ENCODE data around the gene HBG2. TPM values are rescaled to one million over a fixed set of nuclear protein-coding genes. Genes with fewer than 3 reads are reported as not detected.

HBG2 gene
- total RNA-seq, 1 donor from 2014 or later = 0.82 TPM

DNA sequence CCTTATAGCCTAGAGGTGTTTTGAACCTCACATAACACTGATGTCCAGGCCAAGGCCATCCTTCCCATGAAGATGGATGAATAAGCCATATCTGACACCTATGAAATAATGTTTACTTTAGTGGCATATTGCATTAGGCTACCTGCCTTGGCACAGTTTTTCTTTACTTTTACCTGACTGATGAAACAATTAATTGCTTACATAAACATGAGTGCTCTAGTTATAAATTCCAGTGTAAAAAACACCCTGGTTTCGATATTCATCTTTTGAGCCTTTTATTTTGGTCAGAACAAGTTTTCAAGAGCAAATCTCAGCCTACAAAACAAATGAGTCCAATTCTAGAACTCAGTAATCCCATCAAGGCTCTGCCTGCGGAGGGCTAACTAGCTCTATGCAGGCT lies 22.1 kb upstream of the HBG2 start:
- no peaks in the 10 kb centered on the region for H3K36me3 Mint-ChIP-seq (ENCODE audit: low read depth, unreplicated experiment)
- TF ChIP-seq, protein P1, sequence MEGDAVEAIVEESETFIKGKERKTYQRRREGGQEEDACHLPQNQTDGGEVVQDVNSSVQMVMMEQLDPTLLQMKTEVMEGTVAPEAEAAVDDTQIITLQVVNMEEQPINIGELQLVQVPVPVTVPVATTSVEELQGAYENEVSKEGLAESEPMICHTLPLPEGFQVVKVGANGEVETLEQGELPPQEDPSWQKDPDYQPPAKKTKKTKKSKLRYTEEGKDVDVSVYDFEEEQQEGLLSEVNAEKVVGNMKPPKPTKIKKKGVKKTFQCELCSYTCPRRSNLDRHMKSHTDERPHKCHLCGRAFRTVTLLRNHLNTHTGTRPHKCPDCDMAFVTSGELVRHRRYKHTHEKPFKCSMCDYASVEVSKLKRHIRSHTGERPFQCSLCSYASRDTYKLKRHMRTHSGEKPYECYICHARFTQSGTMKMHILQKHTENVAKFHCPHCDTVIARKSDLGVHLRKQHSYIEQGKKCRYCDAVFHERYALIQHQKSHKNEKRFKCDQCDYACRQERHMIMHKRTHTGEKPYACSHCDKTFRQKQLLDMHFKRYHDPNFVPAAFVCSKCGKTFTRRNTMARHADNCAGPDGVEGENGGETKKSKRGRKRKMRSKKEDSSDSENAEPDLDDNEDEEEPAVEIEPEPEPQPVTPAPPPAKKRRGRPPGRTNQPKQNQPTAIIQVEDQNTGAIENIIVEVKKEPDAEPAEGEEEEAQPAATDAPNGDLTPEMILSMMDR (IDR thresholded peaks at IDR 0.05; ENCODE audit: unreplicated experiment) = no peak
- no peaks in the 10 kb centered on the region for H3K27me3 Mint-ChIP-seq (ENCODE audit: unreplicated experiment)
- no peak for DNase-seq (ENCODE audit: low spot score)
- no peaks in the 10 kb centered on the region for H3K9me3 Mint-ChIP-seq (ENCODE audit: unreplicated experiment)
- H3K4me1 Mint-ChIP-seq (ENCODE audit: unreplicated experiment) = peaks cover 6% of the 10 kb centered on the region
- no peak overlapping the region for H3K4me3 Mint-ChIP-seq (ENCODE audit: unreplicated experiment)
- no peak overlapping the region for H3K27ac Mint-ChIP-seq (ENCODE audit: unreplicated experiment)

DNA sequence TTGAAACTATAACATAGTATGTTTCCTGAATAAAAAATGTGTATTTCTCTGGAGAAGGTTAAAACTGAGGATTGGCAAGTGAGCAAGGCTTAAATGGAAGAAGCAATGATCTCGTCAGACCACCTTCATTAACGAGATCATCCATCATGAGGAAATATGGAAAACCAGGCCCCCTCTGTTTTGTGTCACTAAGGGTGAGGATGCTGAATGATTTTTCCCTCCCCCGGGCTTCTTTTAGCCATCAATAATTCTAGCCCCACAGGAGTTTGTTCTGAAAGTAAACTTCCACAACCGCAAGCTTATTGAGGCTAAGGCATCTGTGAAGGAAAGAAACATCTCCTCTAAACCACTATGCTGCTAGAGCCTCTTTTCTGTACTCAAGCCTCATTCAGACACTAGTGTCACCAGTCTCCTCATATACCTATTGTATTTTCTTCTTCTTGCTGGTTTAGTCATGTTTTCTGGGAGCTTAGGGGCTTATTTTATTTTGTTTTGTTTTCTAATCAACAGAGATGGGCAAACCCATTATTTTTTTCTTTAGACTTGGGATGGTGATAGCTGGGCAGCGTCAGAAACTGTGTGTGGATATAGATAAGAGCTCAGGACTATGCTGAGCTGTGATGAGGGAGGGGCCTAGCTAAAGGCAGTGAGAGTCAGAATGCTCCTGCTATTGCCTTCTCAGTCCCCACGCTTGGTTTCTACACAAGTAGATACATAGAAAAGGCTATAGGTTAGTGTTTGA lies 21.0 kb upstream of the HBG2 start:
- H3K27me3 Mint-ChIP-seq (ENCODE audit: unreplicated experiment) = no peaks in the 10 kb centered on the region
- H3K9me3 Mint-ChIP-seq (ENCODE audit: unreplicated experiment) = no peaks in the 10 kb centered on the region
- H3K27ac Mint-ChIP-seq (ENCODE audit: unreplicated experiment) = no peak overlapping the region
- H3K36me3 Mint-ChIP-seq (ENCODE audit: low read depth, unreplicated experiment) = no peaks in the 10 kb centered on the region
- DNase-seq (ENCODE audit: low spot score) = no peak
- TF ChIP-seq, protein P1 (IDR thresholded peaks at IDR 0.05; ENCODE audit: unreplicated experiment) = no peak
- H3K4me3 Mint-ChIP-seq (ENCODE audit: unreplicated experiment) = no peak overlapping the region
- H3K4me1 Mint-ChIP-seq (ENCODE audit: unreplicated experiment) = peaks cover 5% of the 10 kb centered on the region

DNA sequence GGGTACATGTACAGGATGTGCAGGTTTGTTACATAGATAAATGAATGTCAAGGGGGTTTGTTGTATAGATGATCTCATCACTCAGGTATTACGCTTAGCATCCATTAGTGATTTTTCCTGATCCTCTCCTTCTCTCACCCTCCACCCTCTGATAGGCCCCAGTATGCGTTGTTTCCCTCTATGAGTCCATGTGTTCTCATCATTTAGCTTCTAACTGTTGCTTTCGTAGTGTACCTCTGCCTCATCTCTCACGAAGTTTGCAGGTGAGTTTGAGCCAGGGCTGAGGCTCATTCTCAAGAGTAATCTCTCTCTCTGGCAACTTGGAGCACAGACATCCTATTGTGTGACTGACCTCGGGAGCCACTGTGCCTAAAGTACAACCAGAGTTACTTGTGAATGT lies 19.8 kb upstream of the HBG2 start:
- Mint-ChIP-seq H3K27me3 (ENCODE audit: unreplicated experiment) (no peaks in the 10 kb centered on the region), H3K4me3 (ENCODE audit: unreplicated experiment) (no peak overlapping the region), H3K4me1 (ENCODE audit: unreplicated experiment) (no peaks in the 10 kb centered on the region), H3K27ac (ENCODE audit: unreplicated experiment) (no peak overlapping the region), H3K9me3 (ENCODE audit: unreplicated experiment) (no peaks in the 10 kb centered on the region), H3K36me3 (ENCODE audit: low read depth, unreplicated experiment) (no peaks in the 10 kb centered on the region)
- DNase-seq (ENCODE audit: low spot score) = no peak
- TF ChIP-seq, protein P1 (IDR thresholded peaks at IDR 0.05; ENCODE audit: unreplicated experiment) = no peak

DNA sequence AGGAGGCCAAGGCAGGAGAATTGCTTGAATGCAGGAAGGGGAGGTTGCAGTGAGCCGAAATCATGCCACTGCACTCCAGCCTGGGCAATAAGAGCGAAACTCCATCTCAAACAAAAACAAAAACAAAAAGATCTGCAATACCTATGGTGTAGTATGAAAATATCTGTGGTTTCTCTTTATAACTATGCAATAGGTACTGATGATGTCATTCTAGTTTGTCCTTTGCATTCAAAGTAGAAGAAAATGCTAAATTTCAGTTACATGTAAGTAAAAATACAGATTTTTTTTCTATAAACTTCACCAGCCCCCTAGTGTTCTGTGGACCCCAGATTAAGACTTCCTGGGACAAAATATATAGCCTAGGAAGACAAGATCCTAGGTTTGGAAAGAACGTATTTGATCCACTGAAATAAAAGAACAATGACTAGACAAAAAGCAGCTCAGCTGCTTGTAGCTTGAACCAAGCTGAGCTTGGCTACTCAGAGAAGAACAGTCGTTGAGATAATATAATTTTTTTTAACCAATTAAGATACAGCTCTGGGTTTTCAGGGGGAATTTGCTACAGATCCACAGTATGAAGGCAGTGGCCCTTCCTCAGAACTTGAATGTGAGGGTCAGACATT lies 17.9 kb upstream of the HBG2 start:
- Mint-ChIP-seq H3K4me3 (ENCODE audit: unreplicated experiment) (no peak overlapping the region), H3K36me3 (ENCODE audit: low read depth, unreplicated experiment) (no peaks in the 10 kb centered on the region), H3K9me3 (ENCODE audit: unreplicated experiment) (no peaks in the 10 kb centered on the region), H3K27me3 (ENCODE audit: unreplicated experiment) (no peaks in the 10 kb centered on the region), H3K4me1 (ENCODE audit: unreplicated experiment) (no peaks in the 10 kb centered on the region), H3K27ac (ENCODE audit: unreplicated experiment) (no peak overlapping the region)
- TF ChIP-seq, protein P1 (IDR thresholded peaks at IDR 0.05; ENCODE audit: unreplicated experiment) = no peak
- DNase-seq (ENCODE audit: low spot score) = no peak

DNA sequence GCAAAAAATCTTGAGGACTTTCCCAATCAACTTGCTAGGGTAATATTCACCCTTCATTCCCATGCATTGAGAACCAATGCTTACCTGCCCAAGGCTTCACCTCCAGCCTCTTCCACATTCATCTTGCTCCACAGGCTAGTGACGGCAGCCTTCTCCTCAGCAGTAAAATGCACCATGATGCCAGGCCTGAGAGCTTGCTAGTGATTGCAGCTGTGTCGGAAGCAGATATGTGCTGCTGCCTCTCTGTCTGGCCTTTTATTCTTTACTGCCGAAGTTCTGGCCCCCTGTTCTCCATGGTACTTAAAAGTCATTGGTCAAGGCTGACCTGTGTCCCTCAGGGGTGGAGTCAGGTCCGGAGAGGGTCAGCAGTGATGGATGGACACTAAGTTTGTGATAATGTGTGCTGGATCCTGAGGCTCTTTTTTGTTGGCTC lies 15.2 kb upstream of the HBG2 start, which contains the start of gene HBE1:
Gene HBE1, minus strand, starts transcription at position 231 of the 433 bp plus-strand sequence. Its CDS starts 55 bp downstream, at position 176.
- DNase-seq (ENCODE audit: low spot score) = no peak
- Mint-ChIP-seq H3K36me3 (ENCODE audit: low read depth, unreplicated experiment) (no peaks in the 10 kb centered on the region), H3K9me3 (ENCODE audit: unreplicated experiment) (no peaks in the 10 kb centered on the region), H3K4me3 (ENCODE audit: unreplicated experiment) (no peak within 1 kb of the TSS), H3K4me1 (ENCODE audit: unreplicated experiment) (no peaks in the 10 kb centered on the region), H3K27me3 (ENCODE audit: unreplicated experiment) (no peaks in the 10 kb centered on the region), H3K27ac (ENCODE audit: unreplicated experiment) (no peak within 1 kb of the TSS)
- TF ChIP-seq, protein P1 (IDR thresholded peaks at IDR 0.05; ENCODE audit: unreplicated experiment) = no peak
